LNCaP clone FGC (cell line): ENCODE data around the gene FDXR.

Experiments
- DNase-seq: peaks from one replicate; pipeline ENCODE4 v3.0.0-alpha.2; 2011; ENCODE audit warnings: low read depth
- H3K4me3 ChIP-seq: 2 replicates; pipeline ENCODE4 v1.5.1; 2011; ENCODE audit warnings: mild to moderate bottlenecking, low read depth, low read length, control low read depth
- CTCF ChIP-seq: IDR thresholded peaks from 2 replicates; pipeline ENCODE4 v1.5.1; 2012; ENCODE audit warnings: mild to moderate bottlenecking; ENCODE audit not compliant: control insufficient read depth, insufficient read depth; ENCODE audit errors: extremely low read depth

The FDXR gene

GRCh38 chr17:74904687-74905409 is 32.1 kb upstream of the FDXR start:
- no peak for TF ChIP-seq CTCF
- no peak overlapping the region for H3K4me3 ChIP-seq
- DNase-seq: no peak

GRCh38 chr17:74903671-74904070 is 30.9 kb upstream of the FDXR start:
- H3K4me3 ChIP-seq: no peak overlapping the region
- no peak for DNase-seq
- no peak for TF ChIP-seq CTCF

- DNase-seq: no peak
- TF ChIP-seq CTCF: no peak
These were observed 30.2 kb upstream of the FDXR start for GRCh38 chr17:74903034-74903433.

GRCh38 chr17:74901353-74902135 is 28.8 kb upstream of the FDXR start:
- DNase-seq: no peak
- H3K4me3 ChIP-seq: no peak overlapping the region
- no peak for TF ChIP-seq CTCF

More at GRCh38 chr17:74903034-74903433, 30.2 kb upstream of the FDXR start:
- H3K4me3 ChIP-seq: no peak overlapping the region

GRCh38 chr17:74900208-74900607 is 27.4 kb upstream of the FDXR start:
- TF ChIP-seq CTCF: no peak
- no peak overlapping the region for H3K4me3 ChIP-seq
- DNase-seq: no peak

- DNase-seq: no peak
- no peak for TF ChIP-seq CTCF
- H3K4me3 ChIP-seq: no peak overlapping the region
These were observed 25.7 kb upstream of the FDXR start for GRCh38 chr17:74898376-74898946.
